HG03025 (cell line): ENCODE results near the gene RASSF1.
A peak's percentile ranks its signal among the peaks of the same experiment; 100 is the strongest.
"Not testable (repeated sequence)": the region's sequence is repeated elsewhere in the genome, so short reads cannot be mapped to it uniquely, and the experiment has no call there.

Experiments used
- ATAC-seq: cut with Tn5 transposase; IDR thresholded peaks from one replicate; pipeline ENCODE4 v1.9.1; 2021; ENCODE audit warnings: mild to moderate bottlenecking, moderate library complexity; ENCODE audit not compliant: unreplicated experiment, low FRiP score

The RASSF1 gene

GRCh38 chr3:50325497-50326181 lies 15.0 kb downstream of the RASSF1 start:
- ATAC-seq: no peak

- ATAC-seq: no peak
Measured at GRCh38 chr3:50325113-50325480, 15.5 kb downstream of the RASSF1 start.

GRCh38 chr3:50324351-50325112 lies 16.1 kb downstream of the RASSF1 start:
- no peak for ATAC-seq

GRCh38 chr3:50323614-50324199 lies 16.9 kb downstream of the RASSF1 start:
- ATAC-seq: no peak

- ATAC-seq: no peak
Measured at GRCh38 chr3:50323092-50323600, 17.5 kb downstream of the RASSF1 start.

GRCh38 chr3:50322386-50323091 lies 18.1 kb downstream of the RASSF1 start, which contains the start of gene HYAL2:
Gene HYAL2 (minus strand): TSS chr3:50322745. CDS start chr3:50320489, 2,256 bp downstream.
- no peak for ATAC-seq

GRCh38 chr3:50322115-50322385 lies 18.6 kb downstream of the RASSF1 start:
- ATAC-seq: no peak

- ATAC-seq: peak; percentile 74
Measured at GRCh38 chr3:50321336-50322114, 19.1 kb downstream of the RASSF1 start.

- peak; percentile 49 for ATAC-seq
Measured at GRCh38 chr3:50320853-50321335, 19.7 kb downstream of the RASSF1 start.

- ATAC-seq: no peak
Measured at GRCh38 chr3:50319894-50320625, 20.6 kb downstream of the RASSF1 start.

- no peak for ATAC-seq
Measured at GRCh38 chr3:50319181-50319893, 21.3 kb downstream of the RASSF1 start.

GRCh38 chr3:50318615-50319014 lies 22.0 kb downstream of the RASSF1 start:
- ATAC-seq: no peak

GRCh38 chr3:50318163-50318562 lies 22.5 kb downstream of the RASSF1 start:
- no peak for ATAC-seq

GRCh38 chr3:50317300-50317699 lies 23.3 kb downstream of the RASSF1 start:
- ATAC-seq: no peak

- ATAC-seq: no peak
Measured at GRCh38 chr3:50316657-50317242, 23.9 kb downstream of the RASSF1 start.

GRCh38 chr3:50314816-50315215 lies 25.8 kb downstream of the RASSF1 start:
- no peak for ATAC-seq

GRCh38 chr3:50314342-50314741 lies 26.3 kb downstream of the RASSF1 start:
- no peak for ATAC-seq

- not testable (repeated sequence) for ATAC-seq
Measured at GRCh38 chr3:50312041-50312440, 28.6 kb downstream of the RASSF1 start.
